Islet of Langerhans (tissue), 1 donor: ENCODE results near the gene GNG8.

Source experiments
- FAIRE-seq: peaks from one replicate; lab custom pipeline; 2011; peaks lifted over from hg19 to GRCh38; lab: Jason Lieb, UNC

The GNG8 gene

DNA sequence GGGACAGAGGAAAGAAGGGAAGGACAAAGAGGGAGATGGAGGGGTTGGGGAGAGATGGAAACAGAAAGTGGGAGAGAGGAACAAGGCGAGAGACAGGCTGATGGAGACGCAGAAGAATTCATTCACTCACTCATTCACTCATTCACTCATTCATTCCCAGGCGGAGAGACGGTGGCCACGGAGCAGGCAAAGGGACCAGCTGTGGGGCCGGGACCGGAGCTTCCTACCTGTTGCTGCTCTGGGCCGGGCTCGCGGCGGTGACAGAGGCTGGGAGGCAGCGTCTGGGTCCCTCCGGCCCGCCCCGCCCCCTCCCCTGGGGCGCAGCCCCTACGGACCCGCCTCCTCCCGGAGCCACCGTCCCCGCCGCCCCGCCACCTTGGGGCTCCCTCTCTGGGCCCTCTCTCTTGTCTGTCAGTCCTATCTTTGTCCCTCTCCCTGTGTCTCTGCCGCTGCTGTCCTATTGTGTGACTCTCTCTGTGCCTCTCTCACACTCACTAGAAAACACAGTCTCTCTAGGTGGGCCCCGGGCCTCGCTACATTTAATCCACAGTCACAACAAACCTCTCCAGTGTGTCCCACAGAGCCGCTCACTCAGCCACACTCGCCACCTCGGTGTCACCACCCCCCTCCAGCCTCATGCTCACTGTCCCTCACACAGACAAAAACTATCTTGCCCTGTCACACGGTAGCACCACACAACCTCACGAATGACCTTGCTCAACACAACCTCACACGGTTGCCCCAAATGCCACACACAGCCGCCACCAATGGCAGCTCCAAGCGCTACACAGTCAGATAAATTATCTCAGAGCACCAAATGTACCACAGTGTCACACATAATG lies at the start of gene GNG8:
Gene GNG8 (minus strand): TSS at position 283 of the 842 bp plus-strand sequence. CDS start 1,520 bp downstream, outside the sequence.
- no peak for FAIRE-seq

GRCh38 chr19:46685189-46685588 lies 49.2 kb upstream of the GNG8 start:
- no peak for FAIRE-seq

DNA sequence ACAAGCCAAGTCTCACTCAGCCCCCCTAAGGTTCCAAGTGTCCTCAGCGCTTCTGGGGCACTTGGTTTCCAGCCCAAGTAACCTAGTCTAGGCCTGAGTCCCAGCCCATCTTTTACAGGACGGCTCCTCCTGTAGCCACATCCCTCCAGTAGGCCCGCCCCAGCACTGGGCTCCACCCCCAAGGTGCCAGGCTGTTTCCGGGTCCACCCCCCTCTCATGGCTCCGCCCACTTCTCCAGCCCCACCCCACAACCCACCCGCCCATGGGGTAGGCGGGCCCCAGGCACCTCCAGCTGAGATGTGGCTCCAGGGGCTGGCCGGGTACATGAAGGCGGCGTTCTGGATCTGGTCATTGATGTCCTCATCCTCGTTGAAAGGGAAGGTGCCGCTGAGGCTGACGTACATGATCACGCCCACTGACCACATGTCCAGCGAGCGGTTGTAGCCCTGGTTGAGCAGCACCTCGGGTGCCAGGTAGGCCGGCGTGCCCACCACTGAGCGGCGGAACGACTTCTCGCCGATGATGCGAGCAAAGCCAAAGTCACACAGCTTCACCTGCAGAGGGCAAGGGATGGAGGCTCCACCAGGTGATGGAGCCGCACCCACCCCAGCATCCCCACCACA lies 42.2 kb upstream of the GNG8 start:
- no peak for FAIRE-seq

DNA sequence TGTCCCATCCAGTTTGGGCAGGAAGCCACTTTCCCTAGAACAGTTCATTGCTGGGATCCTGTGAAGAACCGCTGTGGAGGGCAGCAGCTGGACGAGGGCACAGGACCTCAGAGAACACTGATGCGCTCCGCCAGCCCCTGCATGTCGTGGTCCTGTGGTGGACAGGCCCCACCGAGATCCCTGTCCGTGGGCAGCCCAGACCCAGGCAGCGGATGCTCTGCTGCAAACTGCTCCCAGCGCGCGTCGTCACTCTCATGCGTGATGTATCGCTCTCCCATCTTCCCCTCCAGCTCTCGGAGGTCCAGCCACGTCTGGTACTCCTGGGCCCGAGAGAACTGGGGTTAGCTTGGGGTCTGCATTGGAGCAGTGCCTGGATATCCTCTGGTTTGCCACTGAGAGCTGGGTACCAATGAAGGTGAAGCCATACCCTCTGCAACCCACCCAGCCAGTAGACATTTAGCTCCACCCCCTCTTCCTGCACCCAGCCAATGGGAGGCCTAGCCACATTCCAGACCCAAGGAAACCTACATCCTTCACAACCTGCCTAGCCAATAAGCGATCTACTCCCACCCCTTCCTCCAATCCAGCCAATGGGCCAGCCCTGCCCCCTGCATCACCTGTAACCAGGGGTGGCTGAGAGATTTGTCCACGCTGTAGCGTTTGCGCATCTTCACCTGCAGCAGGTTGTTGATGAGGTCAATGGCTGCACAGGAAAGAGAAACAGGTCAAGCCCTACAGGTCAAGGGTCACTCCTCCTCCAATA lies 38.6 kb upstream of the GNG8 start:
- no peak for FAIRE-seq

DNA sequence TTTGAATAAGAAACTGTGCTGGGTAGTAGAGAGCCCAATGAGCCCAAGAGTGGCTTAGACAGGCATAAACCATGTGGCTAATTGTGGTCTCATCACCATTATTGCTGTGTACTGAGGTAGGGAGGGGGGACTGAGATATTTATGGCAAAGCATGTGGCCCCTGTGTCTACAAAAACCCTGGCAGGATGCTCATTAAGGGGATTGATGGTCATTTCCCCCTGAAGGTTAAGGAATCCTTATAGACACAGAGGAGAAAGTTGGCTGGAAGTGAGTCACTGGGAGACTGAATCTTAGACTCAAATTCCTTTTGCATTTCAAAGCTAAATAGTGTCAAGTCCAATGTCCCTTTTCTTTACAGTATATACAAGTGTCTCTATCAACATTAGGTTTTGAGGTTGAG lies 34.8 kb upstream of the GNG8 start:
- no peak for FAIRE-seq

DNA sequence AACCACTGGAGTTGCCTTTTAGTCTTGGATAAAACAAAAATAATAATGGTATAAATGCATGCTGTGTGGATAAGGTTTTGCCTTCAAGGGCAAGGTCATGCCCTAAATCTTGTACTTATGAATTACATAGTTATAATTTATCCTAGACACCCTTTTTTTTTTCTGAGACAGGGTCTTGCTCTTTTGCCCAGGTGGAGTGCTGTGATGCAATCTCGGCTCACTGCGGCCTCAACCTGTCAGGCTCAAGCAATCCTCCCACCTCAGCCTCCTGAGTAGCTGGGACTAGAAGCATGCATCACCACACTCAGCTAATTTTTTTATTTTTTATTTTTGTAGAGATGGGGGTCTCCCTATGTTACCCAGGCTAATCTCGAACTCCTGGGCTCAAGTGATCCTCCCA lies 32.7 kb upstream of the GNG8 start:
- FAIRE-seq: no peak

DNA sequence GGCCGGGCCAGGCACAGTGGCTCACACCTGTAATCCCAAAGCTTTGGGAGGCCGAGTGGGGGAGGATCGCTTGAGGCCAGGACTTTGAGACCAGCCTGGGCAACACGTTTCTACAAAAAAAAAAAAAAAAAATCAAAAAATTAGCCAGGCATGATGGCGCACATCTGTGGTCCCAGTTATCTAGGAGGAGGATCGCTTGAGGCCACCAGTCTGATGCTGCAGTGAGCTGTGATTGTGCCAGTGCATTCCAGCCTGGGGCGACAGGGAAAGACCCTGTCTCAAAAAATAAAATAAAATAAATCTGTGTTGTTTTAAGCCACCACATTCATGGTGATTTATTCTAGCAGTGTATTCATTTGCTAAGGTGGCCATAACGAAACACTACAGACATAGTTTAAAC lies 29.1 kb upstream of the GNG8 start:
- FAIRE-seq: no peak

GRCh38 chr19:46661735-46662592 lies 26.0 kb upstream of the GNG8 start:
- peak; percentile 62 for FAIRE-seq

GRCh38 chr19:46661020-46661731 lies 25.2 kb upstream of the GNG8 start, which contains the start of gene DACT3:
Gene DACT3 (minus strand): TSS chr19:46661182. CDS start chr19:46661064, 118 bp downstream.
- peak; percentile 13 for FAIRE-seq

GRCh38 chr19:46660551-46661019 lies 24.6 kb upstream of the GNG8 start:
- no peak for FAIRE-seq

- no peak for FAIRE-seq
These were observed 24.1 kb upstream of the GNG8 start for GRCh38 chr19:46660008-46660517.

DNA sequence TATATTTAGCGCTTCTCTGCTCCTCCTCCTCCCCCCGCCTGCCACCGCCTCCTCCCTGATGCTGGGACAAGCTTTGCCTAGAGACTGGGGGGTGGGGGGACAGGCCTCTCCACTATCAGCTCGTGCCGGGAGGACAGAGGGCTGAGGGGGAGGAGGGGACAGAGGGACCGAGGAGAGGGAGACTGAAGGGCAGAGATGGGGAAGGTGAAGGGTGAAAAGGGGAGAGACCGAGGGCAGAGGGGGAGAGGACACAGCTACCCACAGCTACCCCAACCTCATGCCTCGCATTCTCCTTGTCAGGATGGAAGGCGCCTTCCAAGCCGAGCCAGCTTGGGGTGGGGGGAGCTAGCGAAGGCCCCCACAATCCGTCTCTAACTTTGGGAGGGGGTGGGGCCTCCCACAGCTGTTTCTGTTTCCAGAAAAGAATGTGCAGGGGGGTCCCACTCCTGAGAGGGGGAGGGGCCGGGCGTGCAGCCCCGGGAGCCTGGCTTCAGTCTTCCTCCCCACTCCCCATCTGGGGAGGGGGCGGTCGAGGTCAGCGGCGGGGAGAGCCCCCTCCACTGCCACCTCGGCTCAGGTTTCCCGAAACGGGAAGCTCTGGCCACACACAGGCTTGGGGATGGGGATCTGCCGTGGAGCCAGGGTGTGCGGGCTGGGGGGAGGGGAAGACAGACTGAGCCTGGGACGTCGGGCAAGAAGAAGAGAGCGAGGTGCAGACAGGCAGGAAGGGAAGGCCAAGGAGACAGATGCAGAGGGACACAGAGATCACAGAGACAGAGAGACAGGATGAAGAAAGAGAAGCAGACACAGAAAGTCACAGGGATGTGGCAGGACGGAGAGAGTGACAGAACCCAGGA lies 23.4 kb upstream of the GNG8 start:
- no peak for FAIRE-seq

- no peak for FAIRE-seq
These were observed 20.5 kb upstream of the GNG8 start for GRCh38 chr19:46656541-46656940.

DNA sequence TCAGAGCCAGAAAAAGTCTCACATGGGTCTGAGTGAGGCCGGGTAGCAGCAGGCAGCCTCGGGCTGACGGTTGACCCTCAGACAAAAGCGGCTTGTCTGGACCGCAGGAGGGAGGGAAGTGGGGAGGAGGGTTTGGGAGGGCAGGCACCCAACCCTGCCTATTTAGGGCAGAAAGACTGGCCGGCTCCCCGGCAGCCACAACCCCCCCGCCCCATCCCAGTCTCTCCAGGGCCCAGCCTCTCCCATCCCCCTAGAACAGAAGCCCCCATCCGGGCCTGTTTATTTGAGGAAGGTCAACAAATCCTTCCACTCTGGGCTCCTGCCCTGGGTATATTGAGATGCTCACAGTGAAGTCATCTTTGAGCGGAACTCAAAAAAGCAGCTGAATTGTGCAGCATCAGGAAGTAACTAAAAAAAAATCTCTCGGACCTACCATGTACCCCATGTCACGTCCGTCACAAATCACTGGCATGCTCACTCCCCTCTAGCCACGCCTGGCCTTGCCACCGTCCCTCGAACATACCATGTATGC lies 18.7 kb upstream of the GNG8 start:
- no peak for FAIRE-seq

- FAIRE-seq: no peak
These were observed 14.4 kb upstream of the GNG8 start for GRCh38 chr19:46650445-46650844.

GRCh38 chr19:46648961-46649960 lies 13.3 kb upstream of the GNG8 start:
- FAIRE-seq: no peak

DNA sequence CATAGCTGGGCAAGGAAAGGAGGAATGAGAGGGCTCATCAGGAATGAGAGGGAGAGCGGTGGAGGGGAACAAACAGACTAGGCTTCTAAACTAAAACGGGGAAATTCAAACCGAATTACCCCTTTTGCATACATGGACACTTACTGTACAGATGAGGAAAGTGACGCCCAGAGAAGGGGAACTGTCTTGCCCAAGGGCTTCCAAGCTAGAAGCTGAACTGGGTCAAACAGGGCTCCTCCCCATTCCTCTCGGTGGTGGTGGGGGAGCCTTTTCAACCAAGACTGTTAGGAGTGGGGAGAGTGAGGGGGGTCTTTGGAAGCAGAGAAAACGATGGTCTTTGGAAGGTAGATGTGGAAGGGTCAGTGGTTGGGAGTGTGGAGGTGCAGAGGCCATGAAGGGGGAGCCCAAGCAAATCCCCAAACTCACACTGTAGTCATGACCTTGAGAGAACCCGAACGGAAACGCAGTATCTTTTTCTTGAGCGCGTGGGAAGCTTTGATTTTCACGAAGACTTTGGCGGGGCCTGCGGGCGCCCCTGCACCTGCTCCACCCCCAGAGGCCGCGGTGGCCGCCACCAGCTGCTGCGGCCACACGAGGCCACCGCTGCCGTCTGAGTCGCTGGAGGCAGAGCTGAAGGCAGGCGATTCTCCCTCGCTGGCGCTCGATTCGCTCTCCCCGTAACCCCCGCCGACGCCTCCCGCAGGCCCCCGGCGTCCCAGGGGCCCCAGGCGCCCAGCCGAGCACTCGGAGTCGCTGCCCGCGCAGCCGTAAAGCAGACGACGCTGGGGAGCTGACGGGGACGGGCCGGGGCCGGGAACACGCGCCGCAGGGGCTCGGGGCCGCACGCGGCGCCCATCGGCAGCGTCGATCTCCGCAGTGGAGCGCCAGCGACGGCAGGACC lies 12.3 kb upstream of the GNG8 start:
- no peak for FAIRE-seq
